Measurements from ENCODE around the gene ABHD8. TPM values are rescaled to one million over a fixed set of nuclear protein-coding genes. Genes with fewer than 3 reads are reported as not detected.

Gene ABHD8
- total RNA-seq, 2 experiments from 2014 or later: 12.4 to 12.9 TPM

Other genes starting within 250 kb of the ABHD8 start
- gene HAUS8, start 228.0 kb downstream of the ABHD8 start, total RNA-seq: 10 to 100 TPM; 50.7 to 51.7 TPM
- gene MYO9B, start 227.6 kb downstream of the ABHD8 start, total RNA-seq: 100 to 1,000 TPM; 275 to 285 TPM
- 10 to 100 TPM; 30.1 to 31.8 TPM for gene USE1, start 88.1 kb downstream of the ABHD8 start, total RNA-seq
- 10 to 100 TPM; 31.8 to 39.0 TPM for gene OCEL1, start 77.2 kb downstream of the ABHD8 start, total RNA-seq
- gene NR2F6, start 57.5 kb downstream of the ABHD8 start, total RNA-seq: 1 to 10 TPM; 2.3 to 3.0 TPM
- gene USHBP1, start 38.7 kb downstream of the ABHD8 start, total RNA-seq: not detected
- 100 to 1,000 TPM; 104 to 112 TPM for gene BABAM1, start 36.0 kb downstream of the ABHD8 start, total RNA-seq
- 1 to 10 TPM; 5.7 to 5.8 TPM for gene ANKLE1, start 21.5 kb downstream of the ABHD8 start, total RNA-seq
- 10 to 100 TPM; 88.0 to 92.8 TPM for gene MRPL34, start 2.4 kb upstream of the ABHD8 start, total RNA-seq
- 10 to 100 TPM; 44.1 to 46.7 TPM for gene DDA1, start 6.1 kb upstream of the ABHD8 start, total RNA-seq
- gene ANO8, start 31.4 kb upstream of the ABHD8 start, total RNA-seq: 10 to 100 TPM; 19.5 to 23.1 TPM
- 10 to 100 TPM; 41.8 to 46.7 TPM for gene GTPBP3, start 34.1 kb upstream of the ABHD8 start, total RNA-seq
- gene PLVAP, start 73.9 kb upstream of the ABHD8 start, total RNA-seq: under 1 TPM in 1 of 2 experiments, not detected in 1; 0.68 TPM
- 1 to 10 TPM; 4.7 to 5.4 TPM for gene CCDC194, start 90.8 kb upstream of the ABHD8 start, total RNA-seq
- 100 to 1,000 TPM; 197 to 201 TPM for gene BST2, start 102.2 kb upstream of the ABHD8 start, total RNA-seq
- 10 to 100 TPM; 34.1 to 40.3 TPM for gene MVB12A, start 116.6 kb upstream of the ABHD8 start, total RNA-seq
- gene TMEM221, start 145.2 kb upstream of the ABHD8 start, total RNA-seq: not detected
- not detected for gene NXNL1, start 157.5 kb upstream of the ABHD8 start, total RNA-seq
- gene SLC27A1, start 167.1 kb upstream of the ABHD8 start, total RNA-seq: 1 to 10 TPM; 8.4 to 9.8 TPM
- 10 to 100 TPM; 85.4 to 90.3 TPM for gene PGLS, start 208.2 kb upstream of the ABHD8 start, total RNA-seq

All from activated naive CD8-positive, alpha-beta T cell treated with anti-CD3 and anti-CD28 coated beads, Interleukin-2, amount 10 ng/mL, durations not matched to agents 7 days and 5 days (primary cell).